Lower lobe of right lung (tissue), 2 donors: Measurements from ENCODE around the gene TEK. TPM values are rescaled to one million over a fixed set of nuclear protein-coding genes. Genes with fewer than 3 reads are reported as not detected.
A peak's percentile ranks its signal among the peaks of the same experiment; 100 is the strongest.

Experiments used
- ATAC-seq, 2 donors: fragments of 200-7000 bp; cut with Tn5 transposase; one replicate each; pipeline ENCODE4 v1.9.1; 2020 to 2022; ENCODE audit warnings: mild to moderate bottlenecking in 2 of 2, moderate library complexity in 2 of 2
- DNase-seq: peaks from one replicate; pipeline ENCODE4 v3.0.0-alpha.2; 2020
- H3K27ac ChIP-seq: fragments of 200-600 bp; one replicate; pipeline ENCODE4 v1.8.0; 2022
- H3K27me3 ChIP-seq: fragments of 200-600 bp; one replicate; pipeline ENCODE4 v1.8.0; 2022; ENCODE audit warnings: low read depth
- H3K36me3 ChIP-seq: fragments of 200-600 bp; one replicate; pipeline ENCODE4 v1.8.0; 2022; ENCODE audit warnings: mild to moderate bottlenecking
- H3K4me1 ChIP-seq: fragments of 200-600 bp; one replicate; pipeline ENCODE4 v1.8.0; 2022
- H3K4me3 ChIP-seq: fragments of 200-600 bp; one replicate; pipeline ENCODE4 v1.8.0; 2022; ENCODE audit warnings: mild to moderate bottlenecking
- H3K9me3 ChIP-seq: fragments of 200-600 bp; one replicate; pipeline ENCODE4 v1.8.0; 2022
- intact Hi-C: fragments of 100-400 bp; cut with DNase I; formaldehyde crosslinking; loops from one replicate; pipeline ENCODE4 v1.11.0; 2022
- total RNA-seq: library from RNA; stranded (reverse); fragmentation: NEBNext Ultra II Directional; extraction: Animal tissue kit (Norgen Biotek cat#: 25700); gene quantifications from one replicate; pipeline ENCODE4 v1.2.1, GENCODE V29; 2021
- TF ChIP-seq, protein P1 (sequence below): fragments of 200-600 bp; IDR thresholded peaks from one replicate; pipeline ENCODE4 v1.8.0; 2022; ENCODE audit warnings: antibody characterized with exemption, mild to moderate bottlenecking
- donor health status: DM: no; HTN: yes; CAD: no; lungs with severe emphysema.

The TEK gene
- total RNA-seq, 1 donor from 2014 or later: 56.3 TPM

DNA sequence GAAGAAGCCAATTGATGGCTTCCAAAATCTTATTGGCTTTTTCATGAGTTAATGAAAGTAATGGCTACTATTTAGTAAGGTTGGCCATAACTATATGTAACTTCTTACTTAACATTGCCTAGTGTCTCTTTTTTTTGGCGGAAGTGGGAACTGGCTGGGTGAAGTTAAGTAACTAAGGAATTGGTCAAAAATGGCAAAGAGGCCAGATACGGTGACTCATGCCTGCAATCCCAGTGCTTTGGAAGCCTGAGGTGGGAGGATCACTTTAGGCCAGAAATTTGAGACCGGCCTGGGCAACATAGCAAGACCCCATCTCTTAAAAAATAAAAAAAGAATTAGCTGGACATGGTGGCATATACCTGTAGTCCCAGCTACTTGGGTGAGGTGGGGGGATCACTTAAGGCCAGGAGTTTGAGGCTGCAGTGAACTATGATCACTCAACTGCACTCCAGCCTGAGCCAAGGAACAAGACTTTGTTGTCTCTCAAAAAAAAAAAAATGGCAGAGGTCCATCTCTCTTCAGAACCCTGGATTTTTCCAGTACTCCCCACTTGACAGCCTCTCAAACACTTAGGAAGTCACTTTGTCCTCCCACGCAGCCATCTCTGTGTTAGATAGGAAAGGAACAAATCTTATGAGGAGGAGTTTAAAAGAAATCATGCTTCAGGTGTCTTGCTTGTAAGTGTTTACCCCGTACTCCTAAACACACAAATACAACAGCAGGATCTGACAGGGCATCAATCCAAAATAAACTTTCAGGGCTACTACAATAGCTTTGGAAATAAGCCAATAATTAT is 75.7 kb downstream of the TEK start:
- H3K4me3 ChIP-seq: no peak overlapping the region
- TF ChIP-seq, protein P1, sequence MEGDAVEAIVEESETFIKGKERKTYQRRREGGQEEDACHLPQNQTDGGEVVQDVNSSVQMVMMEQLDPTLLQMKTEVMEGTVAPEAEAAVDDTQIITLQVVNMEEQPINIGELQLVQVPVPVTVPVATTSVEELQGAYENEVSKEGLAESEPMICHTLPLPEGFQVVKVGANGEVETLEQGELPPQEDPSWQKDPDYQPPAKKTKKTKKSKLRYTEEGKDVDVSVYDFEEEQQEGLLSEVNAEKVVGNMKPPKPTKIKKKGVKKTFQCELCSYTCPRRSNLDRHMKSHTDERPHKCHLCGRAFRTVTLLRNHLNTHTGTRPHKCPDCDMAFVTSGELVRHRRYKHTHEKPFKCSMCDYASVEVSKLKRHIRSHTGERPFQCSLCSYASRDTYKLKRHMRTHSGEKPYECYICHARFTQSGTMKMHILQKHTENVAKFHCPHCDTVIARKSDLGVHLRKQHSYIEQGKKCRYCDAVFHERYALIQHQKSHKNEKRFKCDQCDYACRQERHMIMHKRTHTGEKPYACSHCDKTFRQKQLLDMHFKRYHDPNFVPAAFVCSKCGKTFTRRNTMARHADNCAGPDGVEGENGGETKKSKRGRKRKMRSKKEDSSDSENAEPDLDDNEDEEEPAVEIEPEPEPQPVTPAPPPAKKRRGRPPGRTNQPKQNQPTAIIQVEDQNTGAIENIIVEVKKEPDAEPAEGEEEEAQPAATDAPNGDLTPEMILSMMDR: no peak
- intact Hi-C loops: no loop called here
- H3K9me3 ChIP-seq: no peaks in the 10 kb centered on the region
- no peak overlapping the region for H3K27ac ChIP-seq
- H3K4me1 ChIP-seq: peaks cover 18% of the 10 kb centered on the region
- no peak for DNase-seq
- H3K36me3 ChIP-seq: no peaks in the 10 kb centered on the region
- no peaks in the 10 kb centered on the region for H3K27me3 ChIP-seq
- ATAC-seq: peak; percentile 23 to 75

DNA sequence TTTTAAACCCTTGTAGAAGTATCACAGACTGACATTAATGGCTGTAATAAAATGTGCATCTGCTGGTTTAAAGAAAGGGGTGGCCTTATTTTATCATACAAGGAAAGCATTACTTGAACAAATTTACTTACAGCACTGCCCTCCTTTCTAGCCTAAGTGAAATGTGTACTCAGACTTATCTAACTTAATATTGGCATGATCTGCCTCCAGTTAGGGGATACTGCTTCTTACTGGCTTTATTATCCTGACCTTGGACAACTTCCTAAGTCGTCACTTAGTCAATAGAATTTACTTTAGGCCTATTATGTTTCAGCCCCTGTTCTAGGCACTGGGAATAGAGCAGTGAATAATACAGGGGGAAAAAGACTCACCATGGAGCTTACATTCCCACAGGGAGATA is 79.4 kb downstream of the TEK start:
- H3K27me3 ChIP-seq: no peaks in the 10 kb centered on the region
- no peaks in the 10 kb centered on the region for H3K9me3 ChIP-seq
- ATAC-seq (no peak), DNase-seq (no peak)
- intact Hi-C loops: no loop called here
- no peak overlapping the region for H3K4me3 ChIP-seq
- H3K27ac ChIP-seq: no peak overlapping the region
- TF ChIP-seq, protein P1: no peak
- peaks cover 14% of the 10 kb centered on the region for H3K4me1 ChIP-seq
- H3K36me3 ChIP-seq: no peaks in the 10 kb centered on the region

DNA sequence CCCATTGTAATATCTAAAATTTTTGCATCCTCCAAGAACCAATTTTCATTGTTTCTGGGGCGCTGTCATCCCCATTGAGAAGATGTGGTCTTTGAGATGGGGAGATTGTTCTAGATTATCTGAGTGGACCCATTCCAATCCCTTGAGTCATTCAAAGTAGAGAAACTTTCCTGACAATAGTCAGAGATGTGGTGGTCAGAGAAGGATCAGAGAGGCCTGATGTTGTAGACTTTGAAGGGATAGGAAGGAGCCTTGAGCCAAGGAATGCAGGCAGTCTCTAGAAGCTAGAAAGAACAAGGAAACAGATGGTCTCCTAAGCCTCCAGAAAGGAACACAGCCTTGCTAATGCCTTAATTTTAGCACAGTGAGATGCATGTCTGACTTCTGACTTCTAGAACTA is 80.4 kb downstream of the TEK start:
- DNase-seq (no peak), ATAC-seq (no peak)
- intact Hi-C loops: no loop called here
- Histone ChIP-seq H3K36me3 (no peaks in the 10 kb centered on the region), H3K27me3 (no peaks in the 10 kb centered on the region), H3K27ac (no peak overlapping the region), H3K4me1 (peaks cover 13% of the 10 kb centered on the region), H3K4me3 (no peak overlapping the region), H3K9me3 (no peaks in the 10 kb centered on the region)
- TF ChIP-seq, protein P1: no peak

DNA sequence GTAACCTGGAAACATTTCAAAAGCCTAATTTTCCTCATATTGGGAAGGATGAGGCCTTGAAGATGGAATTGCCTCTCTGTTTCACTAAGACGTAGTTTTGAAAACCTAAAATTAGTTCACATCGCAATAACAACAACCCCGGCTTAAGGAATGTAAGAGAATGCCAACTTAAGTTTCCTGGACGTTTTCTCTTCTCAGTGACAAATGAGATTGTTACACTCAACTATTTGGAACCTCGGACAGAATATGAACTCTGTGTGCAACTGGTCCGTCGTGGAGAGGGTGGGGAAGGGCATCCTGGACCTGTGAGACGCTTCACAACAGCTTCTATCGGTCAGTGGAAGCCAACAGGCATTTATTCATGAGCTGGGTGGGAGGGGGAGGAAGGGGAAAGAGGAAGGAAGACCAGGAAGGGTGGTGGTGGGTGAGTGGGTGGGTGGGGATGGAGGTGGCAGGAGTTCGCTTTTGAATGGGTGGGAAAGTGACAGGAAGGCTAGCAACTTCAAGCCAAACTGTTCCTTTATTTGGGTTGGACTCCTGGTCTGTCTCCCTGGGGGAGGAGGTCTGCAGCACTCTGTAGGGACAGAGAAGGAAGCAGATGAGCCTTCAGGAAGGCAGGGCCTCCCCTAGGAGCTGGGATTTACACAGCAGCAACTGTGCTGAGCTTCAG is 83.4 kb downstream of the TEK start:
- DNase-seq: no peak
- H3K4me3 ChIP-seq: no peak overlapping the region
- ATAC-seq: peak; percentile 54 to 60
- intact Hi-C loops: no loop called here
- no peaks in the 10 kb centered on the region for H3K27me3 ChIP-seq
- H3K4me1 ChIP-seq: peaks cover 10% of the 10 kb centered on the region
- TF ChIP-seq, protein P1: no peak
- H3K9me3 ChIP-seq: no peaks in the 10 kb centered on the region
- no peaks in the 10 kb centered on the region for H3K36me3 ChIP-seq
- no peak overlapping the region for H3K27ac ChIP-seq

DNA sequence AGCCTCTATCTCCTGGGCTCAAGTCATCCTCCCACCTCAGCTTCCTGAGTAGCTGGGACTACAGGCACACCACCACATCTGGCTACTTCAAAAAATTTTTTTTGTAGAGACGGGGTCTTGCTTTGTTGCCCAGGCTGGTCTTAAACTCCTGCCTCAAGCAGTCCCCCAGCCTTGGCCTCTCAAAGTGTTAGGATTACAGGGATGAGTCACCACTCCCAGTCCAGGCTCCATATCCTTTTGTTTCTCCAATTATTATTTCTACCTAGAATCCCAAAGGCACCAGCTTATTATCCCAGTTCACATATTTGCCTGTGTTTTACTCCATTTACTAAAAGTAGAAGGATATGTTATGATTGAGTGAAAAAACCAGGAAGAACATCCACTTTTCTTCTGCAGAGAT is 84.9 kb downstream of the TEK start:
- TF ChIP-seq, protein P1: no peak
- H3K9me3 ChIP-seq: no peaks in the 10 kb centered on the region
- ATAC-seq (no peak), DNase-seq (no peak)
- no peaks in the 10 kb centered on the region for H3K27me3 ChIP-seq
- H3K4me3 ChIP-seq: no peak overlapping the region
- H3K36me3 ChIP-seq: no peaks in the 10 kb centered on the region
- H3K27ac ChIP-seq: no peak overlapping the region
- peaks cover 10% of the 10 kb centered on the region for H3K4me1 ChIP-seq
- intact Hi-C loops: no loop called here
